Measurements from ENCODE around the gene ELP1. TPM values are rescaled to one million over a fixed set of nuclear protein-coding genes. Genes with fewer than 3 reads are reported as not detected.
"Not testable (repeated sequence)": the region's sequence is repeated elsewhere in the genome, so short reads cannot be mapped to it uniquely, and the experiment has no call there.

Gene ELP1
- total RNA-seq, 2 experiments from 2014 or later = 25.5 to 29.2 TPM

- Mint-ChIP-seq H3K36me3 (peaks cover 2% of the 10 kb centered on the region), H3K27ac (no peak overlapping the region), H3K9me3 (no peaks in the 10 kb centered on the region), H3K4me3 (no peak overlapping the region), H3K27me3 (no peaks in the 10 kb centered on the region), H3K4me1 (ENCODE audit: low read depth) (peaks cover 3% of the 10 kb centered on the region)
- intact Hi-C loops (cut with micrococcal nuclease) = no loop called here
- ChIA-PET CTCF (no interaction called here), POLR2A (no interaction called here)
- DNase-seq = no peak
These were observed 22.2 kb upstream of the ELP1 start for GRCh38 chr9:108956022-108956630.

- no peak for DNase-seq
- intact Hi-C loops (cut with micrococcal nuclease) = no loop called here
- Mint-ChIP-seq H3K4me3 (no peak overlapping the region), H3K27me3 (no peaks in the 10 kb centered on the region), H3K9me3 (no peaks in the 10 kb centered on the region), H3K27ac (no peak overlapping the region), H3K4me1 (ENCODE audit: low read depth) (peaks cover 3% of the 10 kb centered on the region), H3K36me3 (peaks cover 2% of the 10 kb centered on the region)
- POLR2A ChIA-PET = no interaction called here
- CTCF ChIA-PET = interaction anchor here (0.5 to 1.8 kb wide), 14 partner anchors 8 to 1529 kb away, joined by 3 to 15 read pairs (median 4); no protein-coding TSS in a partner anchor
These were observed 20.2 kb upstream of the ELP1 start for GRCh38 chr9:108953983-108954574.

- Mint-ChIP-seq H3K4me1 (ENCODE audit: low read depth) (peaks cover 3% of the 10 kb centered on the region), H3K36me3 (peaks cover 2% of the 10 kb centered on the region), H3K27me3 (no peaks in the 10 kb centered on the region), H3K9me3 (no peaks in the 10 kb centered on the region), H3K4me3 (no peak overlapping the region), H3K27ac (no peak overlapping the region)
- no peak for DNase-seq
- CTCF ChIA-PET = interaction anchor here (0.8 to 0.9 kb wide), 2 partner anchors 130 to 169 kb away, joined by 3 to 4 read pairs; no protein-coding TSS in a partner anchor
- intact Hi-C loops (cut with micrococcal nuclease) = no loop called here
- POLR2A ChIA-PET = no interaction called here
These were observed 17.7 kb upstream of the ELP1 start for GRCh38 chr9:108951578-108951977.

GRCh38 chr9:108950168-108950567 lies 16.2 kb upstream of the ELP1 start:
- no peak for DNase-seq
- intact Hi-C loops (cut with micrococcal nuclease) = no loop called here
- Mint-ChIP-seq H3K36me3 (peaks cover 2% of the 10 kb centered on the region), H3K27me3 (no peaks in the 10 kb centered on the region), H3K4me3 (no peak overlapping the region), H3K9me3 (no peaks in the 10 kb centered on the region), H3K27ac (no peak overlapping the region), H3K4me1 (ENCODE audit: low read depth) (peaks cover 3% of the 10 kb centered on the region)
- POLR2A ChIA-PET = no interaction called here
- CTCF ChIA-PET = interaction anchor here (1.6 kb wide), 1 partner anchor 12 kb away, joined by 3 read pairs; no protein-coding TSS in a partner anchor

GRCh38 chr9:108939975-108940374 lies 6.1 kb upstream of the ELP1 start:
- intact Hi-C loops (cut with micrococcal nuclease) = loop anchor here (10.0 kb wide), 2 partner anchors 475 to 1315 kb away; partner anchors contain the start of gene TXN
- Mint-ChIP-seq H3K27ac (no peak overlapping the region), H3K4me1 (ENCODE audit: low read depth) (peaks cover 9% of the 10 kb centered on the region), H3K27me3 (no peaks in the 10 kb centered on the region), H3K9me3 (no peaks in the 10 kb centered on the region), H3K36me3 (peaks cover 6% of the 10 kb centered on the region), H3K4me3 (no peak overlapping the region)
- ChIA-PET POLR2A (no interaction called here), CTCF (no interaction called here)
- no peak for DNase-seq

GRCh38 chr9:108937561-108938305 lies 3.8 kb upstream of the ELP1 start:
- intact Hi-C loops (cut with micrococcal nuclease) = loop anchor here (10.0 kb wide), 2 partner anchors 477 to 1317 kb away; partner anchors contain the start of gene TXN
- H3K36me3 Mint-ChIP-seq = peaks cover 7% of the 10 kb centered on the region
- DNase-seq = no peak
- H3K4me3 Mint-ChIP-seq = no peak overlapping the region
- H3K4me1 Mint-ChIP-seq (ENCODE audit: low read depth) = peaks cover 16% of the 10 kb centered on the region
- ChIA-PET CTCF (interaction anchor here (0.6 kb wide), 1 partner anchor 528 kb away, joined by 5 read pairs; no protein-coding TSS in a partner anchor), POLR2A (no interaction called here)
- H3K27ac Mint-ChIP-seq = no peak overlapping the region
- H3K27me3 Mint-ChIP-seq = no peaks in the 10 kb centered on the region
- no peaks in the 10 kb centered on the region for H3K9me3 Mint-ChIP-seq

GRCh38 chr9:108934323-108934893 lies 484 bp upstream of the ELP1 start, which contains the start of gene ABITRAM:
TSS of gene ABITRAM (plus strand) at chr9:108934400. CDS start at chr9:108934487, 87 bp downstream.
- Mint-ChIP-seq H3K27me3 (no peaks in the 10 kb centered on the region), H3K36me3 (peaks cover 11% of the 10 kb centered on the region), H3K4me1 (ENCODE audit: low read depth) (peaks cover 25% of the 10 kb centered on the region), H3K4me3 (peak within 1 kb of the TSS; percentile 95), H3K9me3 (no peaks in the 10 kb centered on the region), H3K27ac (peak within 1 kb of the TSS; percentile 92)
- ChIA-PET POLR2A (no interaction called here), CTCF (no interaction called here)
- intact Hi-C loops (cut with micrococcal nuclease) = loop anchor here (1.0 to 10.0 kb wide), 7 partner anchors 48 to 1652 kb away; partner anchors contain the start of genes CTNNAL1, EPB41L4B, RAD23B and TXN
- peak; percentile 81 for DNase-seq

GRCh38 chr9:108933231-108933717 lies 650 bp downstream of the ELP1 start:
- Mint-ChIP-seq H3K9me3 (no peaks in the 10 kb centered on the region), H3K4me3 (peak overlapping the region; percentile 95), H3K27ac (peak overlapping the region; percentile 92), H3K4me1 (ENCODE audit: low read depth) (peaks cover 25% of the 10 kb centered on the region), H3K27me3 (no peaks in the 10 kb centered on the region), H3K36me3 (peaks cover 20% of the 10 kb centered on the region)
- CTCF ChIA-PET = no interaction called here
- intact Hi-C loops (cut with micrococcal nuclease) = loop anchor here (5.0 to 10.0 kb wide), 3 partner anchors 482 to 1651 kb away; partner anchors contain the start of genes RAD23B and TXN
- DNase-seq = no peak
- POLR2A ChIA-PET = no interaction called here

- H3K36me3 Mint-ChIP-seq = peaks cover 49% of the 10 kb centered on the region
- no peak for DNase-seq
- intact Hi-C loops (cut with micrococcal nuclease) = no loop called here
- H3K27ac Mint-ChIP-seq = no peak overlapping the region
- H3K27me3 Mint-ChIP-seq = no peaks in the 10 kb centered on the region
- CTCF ChIA-PET = interaction anchor here (0.7 kb wide), 1 partner anchor 391 kb away, joined by 3 read pairs; no protein-coding TSS in a partner anchor
- peaks cover 14% of the 10 kb centered on the region for H3K4me1 Mint-ChIP-seq (ENCODE audit: low read depth)
- no peak overlapping the region for H3K4me3 Mint-ChIP-seq
- POLR2A ChIA-PET = interaction anchor here (1.1 kb wide), 1 partner anchor 190 kb away, joined by 3 read pairs; no protein-coding TSS in a partner anchor
- no peaks in the 10 kb centered on the region for H3K9me3 Mint-ChIP-seq
These were observed 5.5 kb downstream of the ELP1 start for GRCh38 chr9:108928386-108928785.

- intact Hi-C loops (cut with micrococcal nuclease) = no loop called here
- no peak for DNase-seq
- H3K36me3 Mint-ChIP-seq = peaks cover 51% of the 10 kb centered on the region
- ChIA-PET POLR2A (no interaction called here), CTCF (no interaction called here)
- no peaks in the 10 kb centered on the region for H3K4me1 Mint-ChIP-seq (ENCODE audit: low read depth)
- H3K9me3 Mint-ChIP-seq = no peaks in the 10 kb centered on the region
- H3K27ac Mint-ChIP-seq = no peak overlapping the region
- no peak overlapping the region for H3K4me3 Mint-ChIP-seq
- no peaks in the 10 kb centered on the region for H3K27me3 Mint-ChIP-seq
These were observed 9.5 kb downstream of the ELP1 start for GRCh38 chr9:108924466-108924865.

GRCh38 chr9:108921200-108921599 lies 12.7 kb downstream of the ELP1 start:
- no peak overlapping the region for H3K4me3 Mint-ChIP-seq

GRCh38 chr9:108920401-108920800 lies 13.5 kb downstream of the ELP1 start:
- H3K4me1 Mint-ChIP-seq (ENCODE audit: low read depth); H3K27ac Mint-ChIP-seq; CTCF ChIA-PET; H3K9me3 Mint-ChIP-seq; H3K4me3 Mint-ChIP-seq; H3K27me3 Mint-ChIP-seq; intact Hi-C loops (cut with micrococcal nuclease); POLR2A ChIA-PET; DNase-seq: not testable (repeated sequence)
- peaks cover 41% of the 10 kb centered on the region for H3K36me3 Mint-ChIP-seq

More at GRCh38 chr9:108921200-108921599, 12.7 kb downstream of the ELP1 start:
- POLR2A ChIA-PET = no interaction called here
- Mint-ChIP-seq H3K4me1 (ENCODE audit: low read depth) (no peaks in the 10 kb centered on the region), H3K27ac (no peak overlapping the region), H3K36me3 (peaks cover 43% of the 10 kb centered on the region), H3K27me3 (no peaks in the 10 kb centered on the region), H3K9me3 (no peaks in the 10 kb centered on the region)
- CTCF ChIA-PET = no interaction called here
- DNase-seq = no peak
- intact Hi-C loops (cut with micrococcal nuclease) = no loop called here

Measured in activated CD4-positive, alpha-beta memory T cell treated with anti-CD3 and anti-CD28 coated beads for 36 hours (primary cell).